ENCODE results near the gene LACTBL1. TPM values are rescaled to one million over a fixed set of nuclear protein-coding genes. Genes with fewer than 3 reads are reported as not detected.
"Not testable (repeated sequence)": the region's sequence is repeated elsewhere in the genome, so short reads cannot be mapped to it uniquely, and the experiment has no call there.

The LACTBL1 gene
- total and polyA plus RNA-seq, 2 experiments from 2014 or later: not detected

DNA sequence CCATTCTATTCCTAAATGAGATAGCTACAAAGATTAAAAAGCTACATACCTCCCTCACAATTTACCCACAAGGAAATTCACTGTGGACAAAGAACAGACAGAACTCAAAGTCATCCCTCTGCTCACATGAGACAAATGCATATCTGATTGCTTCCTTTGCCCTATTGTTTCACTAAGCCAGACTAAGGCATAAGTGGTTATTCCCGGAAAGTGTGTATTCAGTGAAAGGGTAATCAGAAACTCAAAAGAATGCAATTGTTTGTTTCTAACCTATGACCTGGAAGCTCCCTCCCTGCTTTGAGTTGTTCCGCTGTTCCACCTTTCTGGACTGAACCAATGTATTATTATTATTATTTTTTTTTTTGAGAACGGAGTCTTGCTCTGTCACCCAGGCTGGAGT is 32.1 kb upstream of the LACTBL1 start:
- H3K4me1 Mint-ChIP-seq; H3K79me2 ChIP-seq (replicated peaks; ENCODE audit: insufficient read depth); H3K4me3 ChIP-seq; H3K4me1 ChIP-seq (ENCODE audit: insufficient read depth); H3K27me3 Mint-ChIP-seq (ENCODE audit: insufficient read depth, low read depth, poor library complexity); H3K36me3 Mint-ChIP-seq (ENCODE audit: low read depth); H3K27ac Mint-ChIP-seq; H4K20me1 ChIP-seq (replicated peaks; ENCODE audit: insufficient read depth); H3K27me3 ChIP-seq (ENCODE audit: insufficient read depth); H3K9me2 ChIP-seq (ENCODE audit: insufficient read depth); H2AFZ ChIP-seq; H3K4me2 ChIP-seq; H3K36me3 ChIP-seq (ENCODE audit: insufficient read depth); DNase-seq (ENCODE audit: low spot score); ATAC-seq; H3K9me3 Mint-ChIP-seq; H3K27ac ChIP-seq (ENCODE audit: low read depth); H3F3A ChIP-seq (replicated peaks; ENCODE audit: low read depth); H3K4me3 Mint-ChIP-seq: not testable (repeated sequence)

DNA sequence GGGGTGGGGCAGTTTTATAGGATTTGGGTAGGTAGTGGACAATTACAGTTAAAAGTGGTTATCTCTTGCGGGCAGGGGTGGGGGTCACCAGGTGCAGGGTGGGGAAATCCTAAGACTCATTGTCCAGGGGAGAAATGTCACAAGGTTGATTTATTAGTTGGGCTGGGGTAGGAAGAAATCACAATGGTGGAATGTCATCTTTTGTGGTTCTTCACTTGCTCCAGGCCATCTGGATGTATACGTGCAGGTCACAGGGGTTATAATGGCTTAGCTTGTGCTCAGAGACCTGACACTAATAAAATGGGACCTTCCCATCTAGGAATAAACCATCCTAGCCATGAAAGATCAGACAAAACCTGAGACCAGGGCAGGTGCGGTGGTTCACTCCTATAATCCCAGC is 31.4 kb upstream of the LACTBL1 start:
- no peak overlapping the region for H3K4me3 ChIP-seq
- H3K27me3 Mint-ChIP-seq (ENCODE audit: insufficient read depth, low read depth, poor library complexity): peaks cover 5% of the 10 kb centered on the region
- H3K4me2 ChIP-seq: no peak overlapping the region
- peaks cover 4% of the 10 kb centered on the region; the same call in 1 of the 3 replicates for H3K9me3 Mint-ChIP-seq
- H3K4me1 Mint-ChIP-seq: no peaks in the 10 kb centered on the region
- H3K36me3 Mint-ChIP-seq (ENCODE audit: low read depth): no peaks in the 10 kb centered on the region; the same call in 2 of the 3 replicates
- no peaks in the 10 kb centered on the region for H3K79me2 ChIP-seq (replicated peaks; ENCODE audit: insufficient read depth)
- no peaks in the 10 kb centered on the region for H3K27me3 ChIP-seq (ENCODE audit: insufficient read depth)
- no peak for DNase-seq (ENCODE audit: low spot score)
- H4K20me1 ChIP-seq (replicated peaks; ENCODE audit: insufficient read depth): no peaks in the 10 kb centered on the region
- H3K36me3 ChIP-seq (ENCODE audit: insufficient read depth): no peaks in the 10 kb centered on the region
- no peak overlapping the region for H2AFZ ChIP-seq
- no peaks in the 10 kb centered on the region for H3F3A ChIP-seq (replicated peaks; ENCODE audit: low read depth)
- H3K27ac Mint-ChIP-seq: no peak overlapping the region
- H3K4me1 ChIP-seq (ENCODE audit: insufficient read depth): no peaks in the 10 kb centered on the region
- no peak overlapping the region for H3K27ac ChIP-seq (ENCODE audit: low read depth)
- TF ChIP-seq, protein P1, sequence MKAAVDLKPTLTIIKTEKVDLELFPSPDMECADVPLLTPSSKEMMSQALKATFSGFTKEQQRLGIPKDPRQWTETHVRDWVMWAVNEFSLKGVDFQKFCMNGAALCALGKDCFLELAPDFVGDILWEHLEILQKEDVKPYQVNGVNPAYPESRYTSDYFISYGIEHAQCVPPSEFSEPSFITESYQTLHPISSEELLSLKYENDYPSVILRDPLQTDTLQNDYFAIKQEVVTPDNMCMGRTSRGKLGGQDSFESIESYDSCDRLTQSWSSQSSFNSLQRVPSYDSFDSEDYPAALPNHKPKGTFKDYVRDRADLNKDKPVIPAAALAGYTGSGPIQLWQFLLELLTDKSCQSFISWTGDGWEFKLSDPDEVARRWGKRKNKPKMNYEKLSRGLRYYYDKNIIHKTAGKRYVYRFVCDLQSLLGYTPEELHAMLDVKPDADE (IDR thresholded peaks at IDR 0.05): no peak
- no peaks in the 10 kb centered on the region for H3K9me2 ChIP-seq (ENCODE audit: insufficient read depth)
- H3K4me3 Mint-ChIP-seq: no peak overlapping the region
- no peak for ATAC-seq

DNA sequence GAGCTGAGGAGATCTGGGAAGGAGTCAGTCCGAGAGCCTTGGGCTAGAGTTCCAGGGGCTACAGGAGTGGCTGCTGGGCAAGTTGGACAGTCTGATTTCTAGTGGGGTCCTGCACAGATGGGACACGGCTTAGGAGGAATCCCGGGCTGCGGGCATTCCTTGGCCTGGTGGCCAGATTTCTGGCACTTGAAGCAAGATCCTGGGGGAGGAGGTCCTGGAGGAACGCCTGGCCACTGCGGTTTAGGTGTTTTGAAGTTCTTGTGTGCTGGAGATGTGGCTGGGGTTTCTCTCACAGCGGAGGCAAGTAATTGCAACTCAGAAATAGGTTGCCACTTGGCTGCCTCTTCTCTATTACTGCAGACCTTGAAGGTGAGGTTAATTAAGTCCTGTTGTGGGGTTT is 29.6 kb upstream of the LACTBL1 start:
- H3K9me3 Mint-ChIP-seq; H3K27me3 ChIP-seq (ENCODE audit: insufficient read depth); H3K36me3 Mint-ChIP-seq (ENCODE audit: low read depth); H3K4me1 Mint-ChIP-seq; H3K4me3 ChIP-seq; H3F3A ChIP-seq (replicated peaks; ENCODE audit: low read depth); H2AFZ ChIP-seq; H3K27ac ChIP-seq (ENCODE audit: low read depth); ATAC-seq; DNase-seq (ENCODE audit: low spot score); H3K36me3 ChIP-seq (ENCODE audit: insufficient read depth); H3K4me3 Mint-ChIP-seq; H3K4me1 ChIP-seq (ENCODE audit: insufficient read depth); H4K20me1 ChIP-seq (replicated peaks; ENCODE audit: insufficient read depth); H3K9me2 ChIP-seq (ENCODE audit: insufficient read depth); H3K4me2 ChIP-seq; H3K79me2 ChIP-seq (replicated peaks; ENCODE audit: insufficient read depth); H3K27me3 Mint-ChIP-seq (ENCODE audit: insufficient read depth, low read depth, poor library complexity); H3K27ac Mint-ChIP-seq: not testable (repeated sequence)

DNA sequence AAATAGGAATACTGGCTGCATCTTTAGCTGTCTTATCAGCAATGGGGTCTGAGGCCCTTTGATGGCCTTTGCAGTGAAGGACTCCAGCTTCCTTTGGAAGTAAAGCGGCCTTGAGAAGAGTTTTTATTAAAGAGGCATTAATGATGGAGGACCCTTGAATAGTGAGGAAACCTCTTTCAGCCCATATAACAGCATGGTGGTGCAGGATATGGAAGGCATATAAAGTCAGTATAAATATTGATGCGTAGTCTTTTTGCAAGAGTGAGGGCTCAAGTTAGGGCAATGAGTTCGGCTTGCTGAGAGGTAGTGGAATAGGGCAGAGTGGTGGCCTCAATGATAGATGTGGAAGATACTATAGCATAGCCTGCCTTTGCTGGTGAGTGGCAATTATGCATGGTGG is 27.5 kb upstream of the LACTBL1 start:
- not testable (repeated sequence) for H3K36me3 Mint-ChIP-seq (ENCODE audit: low read depth); H3K27ac Mint-ChIP-seq; H2AFZ ChIP-seq; H4K20me1 ChIP-seq (replicated peaks; ENCODE audit: insufficient read depth); H3K4me3 Mint-ChIP-seq; H3K4me2 ChIP-seq; ATAC-seq; H3K27ac ChIP-seq (ENCODE audit: low read depth); H3K9me2 ChIP-seq (ENCODE audit: insufficient read depth); H3K4me1 ChIP-seq (ENCODE audit: insufficient read depth); H3K36me3 ChIP-seq (ENCODE audit: insufficient read depth); H3K27me3 ChIP-seq (ENCODE audit: insufficient read depth); H3F3A ChIP-seq (replicated peaks; ENCODE audit: low read depth); H3K4me1 Mint-ChIP-seq; H3K79me2 ChIP-seq (replicated peaks; ENCODE audit: insufficient read depth); DNase-seq (ENCODE audit: low spot score); H3K4me3 ChIP-seq; H3K27me3 Mint-ChIP-seq (ENCODE audit: insufficient read depth, low read depth, poor library complexity)
- peaks cover 12% of the 10 kb centered on the region; the same call in 2 of the 3 replicates for H3K9me3 Mint-ChIP-seq

DNA sequence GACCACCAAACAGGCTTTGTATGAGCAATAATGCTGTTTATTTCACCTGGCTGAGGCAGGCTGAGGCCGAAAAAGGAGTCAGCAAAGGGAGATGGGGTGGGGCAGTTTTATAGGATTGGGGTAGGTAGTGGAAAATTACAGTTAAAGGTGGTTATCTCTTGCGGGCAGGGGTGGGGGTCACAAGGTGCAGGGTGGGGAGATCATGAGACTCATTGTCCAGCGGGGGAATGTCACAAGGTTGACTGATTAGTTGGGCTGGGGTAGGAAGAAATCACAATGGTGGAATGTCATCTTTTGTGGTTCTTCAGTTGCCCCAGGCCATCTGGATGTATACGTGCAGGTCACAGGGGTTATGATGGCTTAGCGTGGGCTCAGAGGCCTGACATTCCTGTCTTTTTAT is 24.9 kb upstream of the LACTBL1 start:
- H3F3A ChIP-seq (replicated peaks; ENCODE audit: low read depth); H3K79me2 ChIP-seq (replicated peaks; ENCODE audit: insufficient read depth); H3K4me1 ChIP-seq (ENCODE audit: insufficient read depth); H3K4me2 ChIP-seq; H2AFZ ChIP-seq; H3K9me2 ChIP-seq (ENCODE audit: insufficient read depth); H3K4me1 Mint-ChIP-seq; H3K36me3 Mint-ChIP-seq (ENCODE audit: low read depth); ATAC-seq; H3K27me3 Mint-ChIP-seq (ENCODE audit: insufficient read depth, low read depth, poor library complexity); H3K27ac ChIP-seq (ENCODE audit: low read depth); H3K36me3 ChIP-seq (ENCODE audit: insufficient read depth); H3K27ac Mint-ChIP-seq; H3K27me3 ChIP-seq (ENCODE audit: insufficient read depth); H3K4me3 Mint-ChIP-seq; H4K20me1 ChIP-seq (replicated peaks; ENCODE audit: insufficient read depth); DNase-seq (ENCODE audit: low spot score); H3K4me3 ChIP-seq: not testable (repeated sequence)
- peaks cover 27% of the 10 kb centered on the region for H3K9me3 Mint-ChIP-seq
